HG02884 (cell line): ENCODE results near the gene COMMD9.

ENCODE experiments used
- ATAC-seq: cut with Tn5 transposase; IDR thresholded peaks from one replicate; pipeline ENCODE4 v1.9.1; 2021; ENCODE audit warnings: mild to moderate bottlenecking, moderate library complexity; ENCODE audit not compliant: unreplicated experiment

Gene COMMD9

GRCh38 chr11:36258730-36259360, 30.4 kb downstream of the COMMD9 start:
- peak; percentile 62 for ATAC-seq

GRCh38 chr11:36257351-36257750, 31.9 kb downstream of the COMMD9 start:
- no peak for ATAC-seq

- no peak for ATAC-seq
Measured at GRCh38 chr11:36254713-36255112, 34.5 kb downstream of the COMMD9 start.

GRCh38 chr11:36253238-36253637, 36.0 kb downstream of the COMMD9 start:
- ATAC-seq = no peak

- ATAC-seq = no peak
Measured at GRCh38 chr11:36251823-36252222, 37.4 kb downstream of the COMMD9 start.

GRCh38 chr11:36249246-36249645, 40.0 kb downstream of the COMMD9 start:
- peak; percentile 55 for ATAC-seq

GRCh38 chr11:36248436-36248835, 40.8 kb downstream of the COMMD9 start:
- no peak for ATAC-seq

- no peak for ATAC-seq
Measured at GRCh38 chr11:36247493-36247892, 41.7 kb downstream of the COMMD9 start.

- ATAC-seq = no peak
Measured at GRCh38 chr11:36243641-36244040, 45.6 kb downstream of the COMMD9 start.

- no peak for ATAC-seq
Measured at GRCh38 chr11:36241497-36241896, 47.7 kb downstream of the COMMD9 start.

GRCh38 chr11:36240801-36241200, 48.4 kb downstream of the COMMD9 start:
- ATAC-seq = no peak

- ATAC-seq = no peak
Measured at GRCh38 chr11:36240173-36240572, 49.1 kb downstream of the COMMD9 start.

- no peak for ATAC-seq
Measured at GRCh38 chr11:36239636-36240035, 49.6 kb downstream of the COMMD9 start.

GRCh38 chr11:36238881-36239280, 50.3 kb downstream of the COMMD9 start:
- ATAC-seq = no peak

- ATAC-seq = no peak
Measured at GRCh38 chr11:36238036-36238631, 51.1 kb downstream of the COMMD9 start.

- no peak for ATAC-seq
Measured at GRCh38 chr11:36237391-36237790, 51.8 kb downstream of the COMMD9 start.

GRCh38 chr11:36235750-36236149, 53.5 kb downstream of the COMMD9 start:
- no peak for ATAC-seq

- ATAC-seq = no peak
Measured at GRCh38 chr11:36234825-36235224, 54.4 kb downstream of the COMMD9 start.

GRCh38 chr11:36233204-36233603, 56.0 kb downstream of the COMMD9 start:
- ATAC-seq = no peak

- ATAC-seq = no peak
Measured at GRCh38 chr11:36230779-36231699, 58.2 kb downstream of the COMMD9 start.

GRCh38 chr11:36229091-36229705, 60.0 kb downstream of the COMMD9 start:
- ATAC-seq = no peak
